IPS-18c (cell line): ENCODE data around the gene KANTR.

ENCODE experiments used
- H3K4me3 ChIP-seq: 2 replicates; pipeline ENCODE4 v1.7.0; 2013; ENCODE audit warnings: low read depth, mild to moderate bottlenecking, low read length, moderate library complexity; ENCODE audit not compliant: insufficient read depth
- H3K9me3 ChIP-seq: one replicate; pipeline ENCODE4 v1.6.1; 2013; ENCODE audit warnings: mild to moderate bottlenecking, low read length, moderate library complexity; ENCODE audit not compliant: control insufficient read depth, insufficient read depth

Gene KANTR

DNA sequence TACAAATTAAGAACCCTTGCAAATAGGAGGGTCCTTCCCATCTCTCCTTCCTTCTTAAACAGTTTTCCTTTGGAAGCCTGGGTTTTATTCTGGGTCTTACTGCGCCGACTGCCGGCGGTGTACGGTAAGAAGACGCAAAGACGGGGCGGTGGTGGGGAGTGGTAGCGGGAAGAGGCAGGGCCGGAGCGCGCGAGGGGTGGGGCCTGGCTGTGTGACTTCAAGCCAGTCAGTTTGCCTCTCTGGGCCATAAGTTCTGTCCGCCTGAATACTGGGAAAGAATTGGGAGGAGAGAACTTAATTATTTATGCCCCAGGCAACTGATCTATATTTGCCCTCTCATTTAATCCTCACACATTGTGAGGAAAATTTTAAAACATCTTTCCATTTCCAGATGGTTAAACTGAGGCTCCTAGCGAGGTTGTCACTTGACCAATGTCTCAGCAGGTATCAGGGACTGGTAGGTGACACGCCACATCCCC, 726 bp upstream of the KANTR start:
- peak overlapping the region; percentile 0; the same call in 1 of the 2 replicates for H3K4me3 ChIP-seq
- H3K9me3 ChIP-seq: peaks cover 4% of the 10 kb centered on the region

DNA sequence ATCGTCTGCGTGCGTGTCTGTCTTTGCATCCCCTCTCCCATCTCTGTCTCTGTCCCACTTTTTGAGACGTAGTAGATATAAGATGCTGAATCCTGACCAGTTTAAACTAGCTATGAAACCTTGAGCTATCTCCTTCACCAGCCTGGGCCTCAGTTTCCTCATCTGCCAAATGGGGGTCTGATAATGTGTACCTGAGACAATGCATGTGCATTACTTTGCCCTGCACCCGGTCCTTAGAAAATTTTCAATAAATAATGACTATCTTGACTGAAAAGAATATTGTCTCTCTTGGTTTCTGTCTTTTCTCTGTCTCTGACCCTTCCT, 602 bp downstream of the KANTR start:
- Histone ChIP-seq H3K4me3 (peak overlapping the region; percentile 69), H3K9me3 (peaks cover 5% of the 10 kb centered on the region)

GRCh38 chrX:53095796-53096195, 1.9 kb downstream of the KANTR start:
- Histone ChIP-seq H3K9me3 (peaks cover 5% of the 10 kb centered on the region), H3K4me3 (no peak overlapping the region)

DNA sequence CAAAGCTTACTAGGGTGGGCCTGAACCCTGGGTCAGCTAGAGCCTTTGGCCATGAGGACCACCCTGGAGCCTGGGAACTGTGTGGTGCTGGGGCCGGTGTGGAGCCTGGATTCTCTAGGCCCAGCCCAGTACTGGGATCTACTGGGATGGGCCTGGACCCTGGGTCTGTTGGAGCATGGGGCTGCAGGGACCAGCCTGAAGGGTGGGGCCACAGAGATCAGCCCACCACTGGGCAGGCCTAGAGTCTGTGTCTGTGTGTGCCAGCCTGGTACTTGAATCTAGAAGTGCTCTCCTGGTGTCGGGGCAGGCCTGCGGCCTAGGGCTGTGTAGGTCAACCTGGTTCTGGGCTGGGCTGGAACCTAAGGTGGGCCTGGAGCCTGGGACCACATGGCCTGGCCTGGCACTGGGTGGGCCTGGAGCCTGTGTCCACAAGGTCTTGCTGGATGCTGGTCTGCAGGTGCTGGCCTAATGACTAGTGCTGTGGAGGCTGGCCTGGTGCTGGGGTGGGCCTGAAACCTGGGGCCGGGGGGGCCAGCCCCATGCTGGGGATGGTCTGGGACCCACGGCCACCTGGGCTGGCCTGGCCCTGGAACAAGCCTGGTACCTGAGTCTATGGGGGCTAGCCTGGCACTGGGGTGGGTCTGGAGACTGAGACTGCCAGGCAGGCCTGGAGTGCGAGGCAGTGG, 21.1 kb downstream of the KANTR start:
- Histone ChIP-seq H3K4me3 (no peak overlapping the region), H3K9me3 (no peaks in the 10 kb centered on the region)

- no peaks in the 10 kb centered on the region for H3K9me3 ChIP-seq
- H3K4me3 ChIP-seq: no peak overlapping the region
These were observed 21.6 kb downstream of the KANTR start for GRCh38 chrX:53115550-53115874.

- no peak overlapping the region for H3K4me3 ChIP-seq
These were observed 22.2 kb downstream of the KANTR start for GRCh38 chrX:53116101-53116500.

DNA sequence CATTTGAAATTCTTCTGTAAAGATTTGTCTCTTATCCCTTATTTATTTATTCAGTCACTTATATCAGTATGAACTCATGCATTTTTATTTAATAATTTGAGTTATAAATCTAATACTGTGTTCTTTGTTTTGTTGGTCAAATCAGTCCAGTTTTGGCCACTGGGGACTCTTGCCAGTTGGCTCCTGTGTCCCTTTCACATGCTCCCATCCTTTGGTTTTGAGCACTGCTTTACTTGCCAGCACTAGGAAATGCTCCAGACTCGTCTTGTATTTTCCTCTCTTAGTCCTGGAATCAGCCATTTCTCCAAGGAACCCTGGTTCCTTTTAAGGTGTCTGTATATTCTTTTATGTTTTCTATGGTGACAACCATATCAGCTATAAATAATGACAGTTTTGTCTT, 28.1 kb downstream of the KANTR start:
- no peak overlapping the region for H3K4me3 ChIP-seq
- H3K9me3 ChIP-seq: no peaks in the 10 kb centered on the region

More at GRCh38 chrX:53116101-53116500, 22.2 kb downstream of the KANTR start:
- no peaks in the 10 kb centered on the region for H3K9me3 ChIP-seq

- no peak overlapping the region for H3K4me3 ChIP-seq
These were observed 31.6 kb downstream of the KANTR start for GRCh38 chrX:53125506-53125905.

GRCh38 chrX:53126377-53126776, 32.4 kb downstream of the KANTR start:
- no peak overlapping the region for H3K4me3 ChIP-seq
- H3K9me3 ChIP-seq: no peaks in the 10 kb centered on the region

More at GRCh38 chrX:53125506-53125905, 31.6 kb downstream of the KANTR start:
- H3K9me3 ChIP-seq: no peaks in the 10 kb centered on the region

- Histone ChIP-seq H3K9me3 (no peaks in the 10 kb centered on the region), H3K4me3 (no peak overlapping the region)
These were observed 34.3 kb downstream of the KANTR start for GRCh38 chrX:53128097-53128749.

DNA sequence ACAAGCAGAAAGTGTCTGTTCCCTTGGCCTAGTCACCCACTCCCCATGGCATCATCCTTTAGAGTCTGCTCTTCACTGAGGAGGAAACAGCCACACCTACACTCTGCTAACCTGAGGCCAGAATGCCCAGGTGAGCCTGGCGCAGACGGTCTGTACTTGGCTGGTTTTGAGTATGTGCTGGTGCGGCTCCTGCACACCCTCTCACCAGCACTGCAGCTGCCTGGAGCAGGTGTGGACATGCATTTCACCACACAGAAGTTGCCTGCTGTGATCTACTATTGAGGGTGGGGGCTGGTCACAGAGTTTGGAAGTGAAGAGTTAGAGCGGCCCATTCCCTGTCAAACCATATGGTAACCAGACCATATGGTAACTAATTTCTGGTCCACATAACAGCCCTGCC, 39.5 kb downstream of the KANTR start:
- no peak overlapping the region for H3K4me3 ChIP-seq
- no peaks in the 10 kb centered on the region for H3K9me3 ChIP-seq

DNA sequence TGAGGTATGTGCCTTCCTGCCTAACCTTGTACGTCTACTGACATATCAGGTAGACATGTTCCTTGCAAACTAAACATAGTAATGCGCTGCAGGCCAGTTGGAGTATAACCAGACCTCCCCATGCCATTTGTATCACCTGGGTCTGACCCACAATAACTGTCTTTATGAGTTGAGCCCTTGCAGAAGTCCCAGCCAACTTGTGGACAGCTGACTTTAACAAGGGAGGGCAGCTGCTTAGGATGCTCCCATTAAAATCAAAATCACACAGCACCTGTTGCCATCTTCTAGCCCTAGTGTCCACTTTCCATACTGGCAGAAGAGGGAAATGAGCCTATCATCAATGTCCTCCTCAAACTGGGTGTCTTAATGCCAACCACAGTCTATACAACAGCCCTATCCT, 41.6 kb downstream of the KANTR start:
- Histone ChIP-seq H3K4me3 (no peak overlapping the region), H3K9me3 (no peaks in the 10 kb centered on the region)

- Histone ChIP-seq H3K4me3 (no peak overlapping the region), H3K9me3 (no peaks in the 10 kb centered on the region)
These were observed 59.6 kb downstream of the KANTR start for GRCh38 chrX:53153581-53153980.

GRCh38 chrX:53155512-53156206, 61.7 kb downstream of the KANTR start:
- Histone ChIP-seq H3K4me3 (no peak overlapping the region; the same call in 1 of the 2 replicates), H3K9me3 (peaks cover 4% of the 10 kb centered on the region)

GRCh38 chrX:53156207-53156596, 62.3 kb downstream of the KANTR start:
- Histone ChIP-seq H3K9me3 (peaks cover 4% of the 10 kb centered on the region), H3K4me3 (no peak overlapping the region; the same call in 1 of the 2 replicates)

GRCh38 chrX:53159184-53159583, 65.2 kb downstream of the KANTR start:
- peaks cover 8% of the 10 kb centered on the region for H3K9me3 ChIP-seq
- no peak overlapping the region for H3K4me3 ChIP-seq

GRCh38 chrX:53160297-53160983, 66.5 kb downstream of the KANTR start:
- peaks cover 8% of the 10 kb centered on the region for H3K9me3 ChIP-seq
- H3K4me3 ChIP-seq: no peak overlapping the region

DNA sequence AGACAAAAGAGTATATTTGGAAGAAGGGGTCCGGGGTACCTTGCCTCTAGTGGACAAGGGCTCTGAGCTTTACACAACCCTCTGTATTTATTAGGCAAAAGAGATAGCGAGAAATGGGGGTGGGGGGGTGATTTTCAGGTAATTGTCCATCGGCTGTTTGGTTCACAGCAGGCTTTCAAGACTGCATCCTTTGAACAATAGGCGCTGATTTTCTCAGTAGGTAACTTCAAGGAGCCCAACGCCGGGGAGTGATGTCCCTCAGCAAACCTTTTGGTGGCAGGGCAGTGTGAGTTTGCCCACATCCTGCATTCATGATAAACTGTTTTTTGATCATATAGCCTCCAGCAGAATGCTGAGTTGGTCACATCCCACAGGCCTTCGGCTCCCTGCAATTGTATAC, 69.5 kb downstream of the KANTR start:
- Histone ChIP-seq H3K4me3 (no peak overlapping the region), H3K9me3 (peaks cover 8% of the 10 kb centered on the region)
